CD4-positive, alpha-beta T cell (primary cell): Measurements from ENCODE around the gene CR1L. TPM values are rescaled to one million over a fixed set of nuclear protein-coding genes. Genes with fewer than 3 reads are reported as not detected.

Experiments used
- ATAC-seq: fragments of 200-7000 bp; cut with Tn5 transposase; one replicate; pipeline ENCODE4 v1.10.0; 2022; ENCODE audit warnings: mild to moderate bottlenecking; ENCODE audit not compliant: poor library complexity
- CTCF ChIA-PET: fragments of 350-600 bp; sonication (Branson Sonifier 250); formaldehyde crosslinking; loops from one replicate; lab custom pipeline; 2021; ENCODE audit warnings: antibody characterized with exemption, inconsistent platforms; lab: Charles Lee
- POLR2A ChIA-PET: fragments of 350-600 bp; sonication (Branson Sonifier 250); formaldehyde crosslinking; loops from one replicate; lab custom pipeline; 2021; ENCODE audit warnings: antibody characterized with exemption, inconsistent platforms; lab: Charles Lee
- DNase-seq, 14 experiments: peaks; one replicate each; pipeline ENCODE4 v3.0.0-alpha.2; 2013 to 2020; ENCODE audit warnings: mixed read lengths in 2 of 14
- H3K27ac ChIP-seq, 2 donors: one replicate each; pipeline versions ENCODE4 v1.5.1 to v1.7.0; 2013; ENCODE audit warnings: low read length in 2 of 2, low read depth in 1 of 2, mild to moderate bottlenecking in 1 of 2
- H3K27me3 ChIP-seq, 2 experiments: 1 replicate in 1 of 2; 2 replicates in 1 of 2; pipeline versions ENCODE4 v1.6.1 to v1.7.0; 2013; ENCODE audit warnings: low read length in 2 of 2, control low read depth in 1 of 2, mild to moderate bottlenecking in 1 of 2, moderate library complexity in 1 of 2; ENCODE audit not compliant: insufficient read depth in 2 of 2, control insufficient read depth in 1 of 2
- H3K36me3 ChIP-seq: one replicate; pipeline ENCODE4 v1.6.1; 2013; ENCODE audit warnings: low read length, control low read depth; ENCODE audit not compliant: insufficient read depth
- H3K4me1 ChIP-seq: one replicate; pipeline ENCODE4 v1.6.1; 2013; ENCODE audit warnings: low read length, control low read depth; ENCODE audit not compliant: insufficient read depth
- H3K4me3 ChIP-seq: one replicate; pipeline ENCODE4 v1.5.1; 2013; ENCODE audit warnings: mild to moderate bottlenecking, low read length, moderate library complexity
- H3K9me3 ChIP-seq, 2 experiments: 1 replicate in 1 of 2; 2 replicates in 1 of 2; pipeline versions ENCODE4 v1.6.1 to v1.7.0; 2013; ENCODE audit warnings: low read length in 2 of 2, mild to moderate bottlenecking in 2 of 2, control low read depth in 1 of 2, moderate library complexity in 1 of 2; ENCODE audit not compliant: control insufficient read depth in 1 of 2, insufficient read depth in 1 of 2
- H3K27ac Mint-ChIP-seq: one replicate; pipeline ENCODE4 v1.8.0; 2020; ENCODE audit warnings: mixed read lengths
- H3K27me3 Mint-ChIP-seq: one replicate; pipeline ENCODE4 v1.8.0; 2021; ENCODE audit warnings: mixed read lengths
- H3K36me3 Mint-ChIP-seq: one replicate; pipeline ENCODE4 v1.8.0; 2021; ENCODE audit warnings: low read depth, mixed read lengths
- H3K4me1 Mint-ChIP-seq: one replicate; pipeline ENCODE4 v1.8.0; 2021; ENCODE audit warnings: low read depth, mixed read lengths
- H3K4me3 Mint-ChIP-seq: one replicate; pipeline ENCODE4 v1.8.0; 2020; ENCODE audit warnings: mild to moderate bottlenecking, mixed read lengths
- H3K9me3 Mint-ChIP-seq: one replicate; pipeline ENCODE4 v1.8.0; 2020; ENCODE audit warnings: mixed read lengths
- intact Hi-C, 2 experiments: fragments of 100-400 bp; cut with DNase I in 1 of 2; cut with micrococcal nuclease in 1 of 2; formaldehyde crosslinking; loops; one replicate each; pipeline versions ENCODE4 v1.15.1 to v1.9.0; 2023 to 2025; cut with DNase I, micrococcal nuclease
- total RNA-seq, 174 experiments: library from RNA in 2 of 174; stranded (reverse) in 2 of 174; gene quantifications; one replicate each; pipeline ENCODE4 v1.2.3 and lab custom pipeline; 2021 to 2026
- TF ChIP-seq, protein P1 (sequence below): fragments of 200-600 bp; IDR thresholded peaks from one replicate; pipeline ENCODE4 v1.8.0; 2022; ENCODE audit warnings: antibody characterized with exemption, mild to moderate bottlenecking

Gene CR1L
- total RNA-seq, 2 experiments from 2014 or later = not detected

DNA sequence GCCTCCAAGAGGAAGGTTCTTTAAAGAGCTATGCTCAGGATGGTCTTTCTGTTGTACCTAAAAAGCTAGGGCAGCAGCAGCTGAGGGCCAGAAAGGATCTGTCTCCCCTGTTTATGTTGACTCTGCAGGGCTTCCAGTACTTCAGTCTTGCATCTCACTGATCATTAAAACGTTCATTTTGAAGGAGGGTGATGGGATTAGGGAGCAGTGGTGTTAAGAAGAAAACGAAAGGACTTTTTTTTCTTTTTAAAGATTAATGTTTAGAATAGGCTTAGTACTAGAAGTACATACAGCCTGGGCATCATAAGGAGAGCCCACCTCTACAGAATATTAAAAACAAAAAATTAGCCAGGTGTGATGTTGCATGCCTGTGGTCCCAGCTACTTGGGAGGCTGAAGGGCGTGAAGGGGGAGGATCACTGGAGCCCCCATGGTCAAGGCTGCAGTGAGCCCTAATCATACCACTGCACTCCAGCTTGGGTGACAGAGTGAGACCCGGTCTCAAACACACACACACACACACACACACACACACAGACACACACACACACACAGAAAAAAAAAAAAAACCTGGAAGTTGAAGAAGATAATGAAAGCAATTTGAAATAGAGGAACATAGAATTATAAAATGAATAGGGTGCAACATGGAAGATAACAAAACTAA lies 2.9 kb downstream of the CR1L start:
- H3K27ac ChIP-seq = no peak overlapping the region
- peaks cover 26% of the 10 kb centered on the region for H3K27me3 Mint-ChIP-seq
- TF ChIP-seq, protein P1, sequence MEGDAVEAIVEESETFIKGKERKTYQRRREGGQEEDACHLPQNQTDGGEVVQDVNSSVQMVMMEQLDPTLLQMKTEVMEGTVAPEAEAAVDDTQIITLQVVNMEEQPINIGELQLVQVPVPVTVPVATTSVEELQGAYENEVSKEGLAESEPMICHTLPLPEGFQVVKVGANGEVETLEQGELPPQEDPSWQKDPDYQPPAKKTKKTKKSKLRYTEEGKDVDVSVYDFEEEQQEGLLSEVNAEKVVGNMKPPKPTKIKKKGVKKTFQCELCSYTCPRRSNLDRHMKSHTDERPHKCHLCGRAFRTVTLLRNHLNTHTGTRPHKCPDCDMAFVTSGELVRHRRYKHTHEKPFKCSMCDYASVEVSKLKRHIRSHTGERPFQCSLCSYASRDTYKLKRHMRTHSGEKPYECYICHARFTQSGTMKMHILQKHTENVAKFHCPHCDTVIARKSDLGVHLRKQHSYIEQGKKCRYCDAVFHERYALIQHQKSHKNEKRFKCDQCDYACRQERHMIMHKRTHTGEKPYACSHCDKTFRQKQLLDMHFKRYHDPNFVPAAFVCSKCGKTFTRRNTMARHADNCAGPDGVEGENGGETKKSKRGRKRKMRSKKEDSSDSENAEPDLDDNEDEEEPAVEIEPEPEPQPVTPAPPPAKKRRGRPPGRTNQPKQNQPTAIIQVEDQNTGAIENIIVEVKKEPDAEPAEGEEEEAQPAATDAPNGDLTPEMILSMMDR = no peak
- DNase-seq (no peak), ATAC-seq (no peak)
- ChIA-PET CTCF (no interaction called here), POLR2A (no interaction called here)
- H3K27ac Mint-ChIP-seq = no peak overlapping the region
- no peaks in the 10 kb centered on the region for H3K9me3 Mint-ChIP-seq
- H3K4me3 Mint-ChIP-seq = no peak overlapping the region
- H3K36me3 ChIP-seq = no peaks in the 10 kb centered on the region
- H3K27me3 ChIP-seq = peaks cover 0 to 5% of the 10 kb centered on the region in 2 experiments
- peaks cover 7% of the 10 kb centered on the region for H3K4me1 Mint-ChIP-seq
- H3K36me3 Mint-ChIP-seq = no peaks in the 10 kb centered on the region
- H3K4me1 ChIP-seq = peaks cover 10% of the 10 kb centered on the region
- intact Hi-C loops = no loop called here
- no peak overlapping the region for H3K4me3 ChIP-seq
- H3K9me3 ChIP-seq = peaks cover 0 to 8% of the 10 kb centered on the region in 2 experiments

- Mint-ChIP-seq H3K9me3 (no peaks in the 10 kb centered on the region), H3K27ac (no peak overlapping the region), H3K27me3 (peaks cover 21% of the 10 kb centered on the region), H3K4me3 (no peak overlapping the region), H3K4me1 (peaks cover 7% of the 10 kb centered on the region), H3K36me3 (no peaks in the 10 kb centered on the region)
- TF ChIP-seq, protein P1 = no peak
- intact Hi-C loops = no loop called here
- Histone ChIP-seq H3K9me3 (peaks cover 0 to 8% of the 10 kb centered on the region in 2 experiments), H3K36me3 (no peaks in the 10 kb centered on the region), H3K27ac (no peak overlapping the region), H3K4me3 (no peak overlapping the region), H3K4me1 (peaks cover 10% of the 10 kb centered on the region), H3K27me3 (peaks cover 0 to 5% of the 10 kb centered on the region in 2 experiments)
- POLR2A ChIA-PET = no interaction called here
- no peak for DNase-seq
- ATAC-seq = no peak
- CTCF ChIA-PET = no interaction called here
Measured at GRCh38 chr1:207648334-207649209, 3.6 kb downstream of the CR1L start.

GRCh38 chr1:207649210-207649753 lies 4.3 kb downstream of the CR1L start:
- ChIA-PET CTCF (no interaction called here), POLR2A (no interaction called here)
- H3K4me1 Mint-ChIP-seq = peaks cover 5% of the 10 kb centered on the region
- TF ChIP-seq, protein P1 = no peak
- H3K4me3 Mint-ChIP-seq = no peak overlapping the region
- Histone ChIP-seq H3K4me3 (no peak overlapping the region), H3K27me3 (peaks cover 0 to 5% of the 10 kb centered on the region in 2 experiments), H3K27ac (no peak overlapping the region), H3K9me3 (peaks cover 0 to 8% of the 10 kb centered on the region in 2 experiments), H3K4me1 (peaks cover 10% of the 10 kb centered on the region), H3K36me3 (no peaks in the 10 kb centered on the region)
- DNase-seq = no peak
- H3K36me3 Mint-ChIP-seq = no peaks in the 10 kb centered on the region
- no peaks in the 10 kb centered on the region for H3K9me3 Mint-ChIP-seq
- intact Hi-C loops = no loop called here
- no peak overlapping the region for H3K27ac Mint-ChIP-seq
- H3K27me3 Mint-ChIP-seq = peaks cover 16% of the 10 kb centered on the region
- ATAC-seq = no peak
